Measurements from ENCODE around the gene NCKAP5.

Gene NCKAP5

GRCh38 chr2:133503323-133503722 lies 64.9 kb downstream of the NCKAP5 start:
- TF ChIP-seq CTCF (IDR thresholded peaks at IDR 0.05; ENCODE audit: insufficient read depth, low read depth, low read length, missing control alignments): no peak
- DNase-seq (ENCODE audit: low read depth): no peak
- H3K4me3 ChIP-seq (ENCODE audit: low read length): no peak overlapping the region

GRCh38 chr2:133502678-133503077 lies 65.6 kb downstream of the NCKAP5 start:
- TF ChIP-seq CTCF (IDR thresholded peaks at IDR 0.05; ENCODE audit: insufficient read depth, low read depth, low read length, missing control alignments): no peak
- no peak overlapping the region for H3K4me3 ChIP-seq (ENCODE audit: low read length)
- no peak for DNase-seq (ENCODE audit: low read depth)

DNA sequence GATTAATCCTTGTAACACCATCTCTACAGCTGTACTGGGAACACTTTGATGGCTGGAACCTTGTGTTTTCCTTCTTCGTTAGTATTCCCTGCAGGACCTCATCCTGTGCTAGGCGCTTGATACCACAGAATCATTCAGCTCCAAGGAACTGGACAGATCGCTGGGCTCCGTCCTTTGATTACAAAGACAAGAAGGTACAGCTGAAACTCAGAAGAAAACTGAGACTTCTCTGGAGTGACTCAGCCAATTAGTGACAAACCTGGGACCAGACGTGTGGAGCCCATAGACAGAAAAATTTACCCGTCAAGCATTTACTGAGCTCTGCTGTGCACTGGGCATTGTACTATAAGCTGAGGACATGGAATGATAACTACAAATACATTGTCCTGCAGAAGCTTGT lies 67.3 kb downstream of the NCKAP5 start:
- no peak overlapping the region for H3K4me3 ChIP-seq (ENCODE audit: low read length)
- TF ChIP-seq CTCF (IDR thresholded peaks at IDR 0.05; ENCODE audit: insufficient read depth, low read depth, low read length, missing control alignments): no peak
- no peak for DNase-seq (ENCODE audit: low read depth)

GRCh38 chr2:133498662-133499585 lies 69.3 kb downstream of the NCKAP5 start:
- DNase-seq (ENCODE audit: low read depth): no peak
- TF ChIP-seq CTCF (IDR thresholded peaks at IDR 0.05; ENCODE audit: insufficient read depth, low read depth, low read length, missing control alignments): no peak
- no peak overlapping the region for H3K4me3 ChIP-seq (ENCODE audit: low read length)

DNA sequence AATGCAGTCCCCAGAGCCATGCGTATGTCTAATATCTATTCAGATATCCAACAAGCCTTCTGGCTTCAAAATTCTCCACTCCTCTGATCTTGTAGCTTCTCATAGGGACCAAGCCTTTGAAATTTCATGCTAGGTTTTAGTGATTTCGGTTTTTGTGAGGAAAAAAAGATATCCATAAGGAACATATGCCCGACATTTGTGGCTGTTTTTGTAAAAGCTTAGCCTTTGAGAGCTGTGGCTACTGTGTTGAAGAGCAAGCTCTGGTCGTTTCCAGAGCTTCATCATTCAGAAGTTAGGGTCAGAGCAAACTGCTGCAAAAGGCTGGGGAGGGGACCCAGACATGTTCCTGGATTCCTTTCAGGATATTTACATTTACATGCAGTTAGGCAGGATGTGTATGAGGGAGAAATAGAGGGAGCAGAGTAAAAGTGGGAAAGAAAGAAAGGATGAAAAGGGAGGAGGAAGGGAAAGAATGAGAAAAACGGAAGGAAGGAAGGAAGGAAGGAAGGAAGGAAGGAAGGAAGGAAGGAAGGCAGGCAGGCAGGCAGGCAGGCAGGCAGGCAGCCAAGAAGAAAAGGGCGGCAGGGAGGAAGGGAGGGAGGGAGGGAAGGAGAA lies 70.2 kb downstream of the NCKAP5 start:
- DNase-seq (ENCODE audit: low read depth): no peak
- no peak for TF ChIP-seq CTCF (IDR thresholded peaks at IDR 0.05; ENCODE audit: insufficient read depth, low read depth, low read length, missing control alignments)
- H3K4me3 ChIP-seq (ENCODE audit: low read length): no peak overlapping the region

- no peak for DNase-seq (ENCODE audit: low read depth)
- H3K4me3 ChIP-seq (ENCODE audit: low read length): no peak overlapping the region
- no peak for TF ChIP-seq CTCF (IDR thresholded peaks at IDR 0.05; ENCODE audit: insufficient read depth, low read depth, low read length, missing control alignments)
Measured at GRCh38 chr2:133497270-133497893, 70.9 kb downstream of the NCKAP5 start.
